Stimulated activated CD4-positive, alpha-beta T cell treated with anti-CD3 and anti-CD28 coated beads, TNF-alpha, amount 100 ng/mL, for 1 hour (primary cell): ENCODE results near the gene CELSR2.
"Not testable (repeated sequence)": the region's sequence is repeated elsewhere in the genome, so short reads cannot be mapped to it uniquely, and the experiment has no call there.

Experiments
- DNase-seq, 3 donors: peaks; one replicate each; pipeline ENCODE4 v3.0.0-alpha.2; 2020; ENCODE audit warnings: low read depth in 3 of 3, low spot score in 1 of 3

CELSR2 gene

DNA sequence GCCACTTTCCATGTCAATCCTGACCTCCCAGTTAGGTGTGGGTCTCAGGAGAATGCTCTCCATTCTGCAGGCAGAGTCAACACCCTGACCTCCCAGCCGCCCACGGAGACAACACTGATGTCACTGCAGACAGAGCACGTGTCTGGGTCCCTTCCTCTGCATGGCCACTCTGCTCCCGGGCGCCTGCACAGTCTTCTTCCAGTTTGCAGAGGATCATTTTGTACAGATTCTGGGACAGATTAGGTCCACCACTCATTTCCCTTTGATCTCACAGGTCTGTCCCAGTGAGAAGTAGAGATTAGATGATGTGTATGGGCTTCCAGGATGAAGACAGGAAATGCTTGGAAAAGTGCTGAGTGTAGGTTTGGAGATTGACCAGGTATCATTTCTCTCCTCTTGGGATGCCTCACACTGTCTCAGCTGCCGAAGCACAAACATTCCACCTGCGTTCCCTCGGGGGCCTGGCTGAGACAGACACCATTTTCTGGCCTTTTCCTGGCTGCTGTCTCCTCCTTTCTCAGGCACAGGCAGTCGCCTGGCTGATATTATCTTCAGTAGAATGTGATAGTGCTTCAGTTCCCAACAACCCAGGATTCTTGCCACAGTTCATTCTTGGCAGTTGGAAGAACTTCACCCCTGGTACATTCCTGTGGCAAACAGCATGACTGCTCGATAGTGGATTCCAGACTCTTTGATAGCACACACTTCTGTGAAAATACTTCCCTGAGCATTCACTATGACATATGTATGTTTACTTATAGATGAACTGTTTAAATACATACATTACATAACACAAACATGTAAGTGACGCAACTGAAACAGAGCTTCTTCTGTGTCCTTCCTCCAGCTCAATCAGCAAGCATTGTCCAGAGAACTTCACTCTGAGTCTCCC lies 49.6 kb downstream of the CELSR2 start:
- no peak for DNase-seq

DNA sequence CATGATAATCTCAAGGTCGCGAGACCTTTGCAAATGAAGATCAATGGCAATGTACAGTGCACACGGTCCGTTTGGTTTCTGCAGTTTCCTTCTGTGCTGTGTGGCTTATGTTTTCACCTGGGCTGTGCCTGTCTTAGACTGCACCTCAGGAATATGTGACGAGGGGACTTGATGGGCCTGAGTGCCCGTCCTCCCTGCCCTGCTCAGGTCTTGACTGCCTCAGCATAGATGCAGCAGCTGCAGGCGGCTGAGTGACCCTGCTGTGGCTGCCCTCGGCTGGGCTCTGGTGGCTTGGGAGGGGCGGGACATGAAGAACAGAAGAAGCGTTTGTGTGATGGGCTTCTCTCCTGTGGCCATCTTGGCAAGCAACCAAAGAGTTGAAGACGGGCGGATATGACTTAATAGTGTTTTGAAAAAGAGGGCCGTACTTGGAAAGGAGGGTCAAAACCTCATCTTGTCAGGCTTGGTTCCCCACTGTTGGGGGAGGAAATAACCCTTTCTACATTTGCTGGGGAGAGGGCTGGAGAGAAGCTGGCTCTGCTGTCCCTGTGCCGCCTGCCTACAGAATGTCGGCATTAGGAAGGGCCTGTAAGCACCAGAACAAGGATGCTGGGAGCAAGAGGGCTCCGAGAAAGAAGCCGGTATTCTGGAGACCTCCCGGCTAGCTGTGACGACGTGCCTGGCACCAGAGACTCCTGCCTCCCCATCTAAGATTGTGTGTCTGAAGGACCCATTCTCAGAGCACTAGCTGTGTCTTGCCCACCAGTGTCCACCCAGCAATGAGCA lies 50.4 kb downstream of the CELSR2 start:
- DNase-seq: no peak

DNA sequence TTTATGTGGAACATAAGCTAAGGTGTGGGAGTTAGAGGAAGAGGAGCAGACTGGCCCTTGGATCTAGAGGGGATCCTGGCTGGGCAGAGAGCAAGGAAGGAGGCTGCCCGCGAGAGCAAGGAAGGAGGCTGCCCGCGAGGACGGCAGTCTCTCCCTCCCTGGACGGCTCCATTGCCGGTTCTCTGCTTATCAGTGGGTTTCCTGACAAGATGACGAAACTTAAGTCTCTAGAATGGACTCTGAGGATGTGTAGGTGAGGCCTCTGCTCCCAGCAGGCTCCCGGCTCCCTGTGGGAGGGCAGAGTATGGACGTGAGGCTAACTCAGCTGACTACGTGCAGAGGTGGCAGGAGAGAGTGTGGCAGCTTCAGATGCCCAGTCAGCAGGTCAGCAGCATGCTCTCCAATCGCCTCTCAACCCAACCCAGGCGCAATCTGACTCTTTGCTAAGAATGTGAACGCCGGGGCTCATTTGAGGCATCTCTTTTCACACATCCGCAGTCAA lies 51.4 kb downstream of the CELSR2 start:
- no peak for DNase-seq

GRCh38 chr1:109301874-109302273 lies 52.5 kb downstream of the CELSR2 start:
- DNase-seq: no peak

GRCh38 chr1:109304226-109304920 lies 55.0 kb downstream of the CELSR2 start:
- no peak for DNase-seq

- DNase-seq: not testable (repeated sequence)
Observed at GRCh38 chr1:109305991-109306390, 56.7 kb downstream of the CELSR2 start.

- DNase-seq: no peak
Observed at GRCh38 chr1:109306832-109307273, 57.5 kb downstream of the CELSR2 start, which contains the start of gene MYBPHL. MYBPHL (minus strand) TSS chr1:109307011; CDS start chr1:109306991, 20 bp downstream.

DNA sequence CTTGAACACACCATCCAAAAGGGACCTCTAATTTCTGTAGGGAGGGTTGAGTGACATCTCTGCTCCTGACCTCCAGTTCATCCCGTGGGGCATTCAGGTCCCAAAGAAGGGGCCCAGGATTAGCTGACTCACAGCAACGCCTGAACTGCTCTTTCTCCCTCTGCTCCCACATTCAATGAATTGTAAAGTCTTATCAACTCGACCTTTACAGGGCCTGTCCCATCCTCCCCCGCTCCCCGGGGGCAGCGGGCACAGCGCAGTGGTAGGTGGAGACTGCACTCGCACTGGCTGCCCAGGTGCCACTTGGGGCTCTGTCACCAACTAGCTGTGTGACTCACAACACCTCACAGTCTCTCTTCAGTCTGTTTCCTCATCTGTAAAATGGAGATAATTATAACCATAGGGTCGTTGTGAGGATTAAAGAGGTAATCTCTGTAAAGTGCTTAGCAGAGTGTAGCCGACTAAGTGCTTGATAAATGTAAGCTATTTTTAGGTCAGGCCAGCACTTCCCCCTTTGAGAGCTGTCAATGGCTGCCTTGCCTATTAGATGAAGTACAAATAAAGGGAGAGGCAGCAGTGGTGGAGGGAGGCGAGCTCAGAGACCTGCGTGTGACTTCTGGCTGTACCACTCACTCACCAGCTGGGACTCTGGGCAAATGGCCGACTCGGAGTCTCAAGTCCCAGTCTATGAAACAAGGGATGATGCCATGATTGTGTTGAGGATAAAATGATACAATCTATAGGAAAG lies 58.1 kb downstream of the CELSR2 start:
- no peak for DNase-seq

DNA sequence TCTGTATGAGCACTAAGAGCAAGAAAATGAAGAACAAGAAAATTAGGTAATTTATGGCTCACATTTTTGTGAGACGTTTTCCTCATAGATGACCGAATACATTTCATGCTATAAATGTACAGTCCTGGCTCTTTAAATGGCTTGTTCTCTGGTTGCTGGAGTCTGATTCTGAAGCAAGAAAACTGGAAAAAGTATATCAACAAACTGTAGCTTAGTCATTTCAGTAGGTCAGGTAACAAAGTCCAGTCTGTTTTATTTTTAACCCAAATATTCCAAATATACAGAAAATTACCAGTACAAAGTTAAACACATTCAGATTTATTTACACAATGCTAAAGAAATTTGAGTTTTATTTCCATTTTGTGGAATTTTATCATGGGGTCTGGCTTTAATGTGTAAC lies 60.0 kb downstream of the CELSR2 start:
- no peak for DNase-seq

- no peak for DNase-seq
Observed at GRCh38 chr1:109312246-109312645, 62.9 kb downstream of the CELSR2 start.

DNA sequence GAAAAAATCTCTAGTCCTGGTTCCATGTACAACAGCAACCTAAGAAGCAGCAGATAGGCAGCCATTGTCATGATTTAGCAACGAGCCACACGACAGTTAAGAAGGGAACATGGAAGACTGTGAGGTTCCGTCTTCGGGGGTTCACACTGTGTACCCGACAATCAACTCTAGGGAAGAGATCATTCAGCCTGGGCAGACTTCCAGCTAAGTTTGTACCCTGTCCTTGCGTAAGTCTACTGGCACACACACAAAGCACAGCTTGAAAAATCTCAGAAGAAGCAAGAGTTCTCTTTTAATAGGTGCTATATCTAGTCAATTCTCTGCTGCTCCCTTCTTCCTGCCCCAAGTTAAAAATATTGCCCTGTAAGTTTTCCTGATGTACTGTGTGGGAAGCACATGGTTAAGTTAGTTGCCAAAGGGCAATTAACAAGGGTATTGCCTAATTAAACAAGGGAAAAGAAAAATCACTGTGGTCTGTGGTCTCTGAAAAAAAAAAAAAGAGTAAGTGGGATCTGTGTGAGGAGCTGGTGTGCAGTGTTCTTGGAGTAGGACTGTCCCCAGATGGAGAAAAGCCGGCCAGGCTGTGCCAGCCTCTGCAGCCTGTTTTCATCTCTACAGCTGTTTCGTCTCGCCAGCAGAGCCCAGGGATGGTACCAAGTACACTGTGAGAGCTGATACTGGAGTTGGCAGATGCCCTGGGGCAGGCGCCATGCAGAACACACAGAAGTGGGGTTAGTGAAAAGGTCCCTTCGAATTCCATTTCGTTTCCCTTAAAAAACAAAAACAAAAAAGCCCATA lies 63.8 kb downstream of the CELSR2 start:
- DNase-seq: no peak

DNA sequence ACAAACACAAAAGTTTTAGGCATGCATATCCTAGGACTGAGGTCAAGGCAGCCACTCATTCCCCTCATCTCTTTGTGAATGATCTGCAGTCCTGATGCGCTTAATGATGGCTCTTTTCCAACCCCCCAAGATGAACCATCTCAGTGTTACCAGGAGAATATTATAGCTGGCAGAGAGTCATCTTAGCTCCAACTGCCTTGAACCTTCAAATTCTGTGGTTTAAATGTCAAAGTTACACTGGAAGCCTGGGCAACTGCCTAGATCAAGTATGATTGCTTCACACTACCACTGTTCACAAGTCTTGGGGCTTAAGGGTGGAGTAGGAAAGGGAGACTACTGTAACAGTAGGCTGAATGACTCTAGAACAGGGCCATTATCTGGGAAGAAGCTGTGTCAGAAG lies 65.5 kb downstream of the CELSR2 start:
- no peak for DNase-seq

- no peak for DNase-seq
Observed at GRCh38 chr1:109315288-109315687, 65.9 kb downstream of the CELSR2 start.

DNA sequence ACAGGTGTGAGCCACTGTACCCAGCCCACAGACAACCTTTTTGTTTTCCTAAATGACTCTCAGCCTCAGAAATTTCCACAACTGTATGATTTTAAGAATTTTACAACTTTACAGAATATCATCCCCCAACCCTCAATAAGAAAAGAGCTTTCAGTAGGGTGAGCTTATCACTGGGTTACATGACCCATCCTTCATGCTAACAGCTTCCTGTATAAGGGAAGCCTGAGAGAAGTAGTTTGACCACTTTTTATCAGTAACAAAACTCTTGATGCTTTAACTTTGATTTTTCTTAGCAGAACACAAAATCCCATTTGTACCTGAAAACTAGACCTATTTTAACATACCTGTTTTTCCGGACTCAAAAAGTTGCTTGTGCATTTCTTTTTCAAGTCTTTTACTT lies 67.2 kb downstream of the CELSR2 start:
- no peak for DNase-seq

DNA sequence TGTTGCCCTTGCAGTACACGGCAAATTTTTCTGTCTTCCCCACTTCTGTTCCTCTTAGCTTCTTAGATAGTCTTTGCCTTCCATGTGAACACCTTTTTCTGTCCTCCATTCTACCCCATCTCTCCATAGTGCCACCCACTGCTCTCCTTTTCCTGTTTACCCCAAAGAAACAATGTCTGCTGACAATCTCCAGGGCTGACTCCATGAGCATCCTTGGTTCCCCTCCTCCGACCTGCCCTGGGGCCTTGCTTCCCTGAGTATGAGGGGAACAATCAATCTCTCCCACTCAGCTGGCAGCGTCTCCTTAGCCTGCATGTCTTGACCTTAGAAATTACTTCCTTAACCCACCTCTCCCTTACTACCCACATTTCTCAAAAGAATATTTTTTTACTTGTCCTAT lies 69.8 kb downstream of the CELSR2 start:
- no peak for DNase-seq

GRCh38 chr1:109322974-109323373 lies 73.6 kb downstream of the CELSR2 start:
- no peak for DNase-seq
